HK-2 (cell line): Measurements from ENCODE around the gene ACTL7B.
"Not testable (repeated sequence)": the region's sequence is repeated elsewhere in the genome, so short reads cannot be mapped to it uniquely, and the experiment has no call there.

Experiments used
- DNase-seq: peaks from one replicate; pipeline ENCODE4 v3.0.0-alpha.2; 2018; ENCODE audit not compliant: unreplicated experiment

Gene ACTL7B

GRCh38 chr9:108869092-108869725, 13.4 kb upstream of the ACTL7B start:
- peak; percentile 43 for DNase-seq

GRCh38 chr9:108867829-108868228, 12.0 kb upstream of the ACTL7B start:
- no peak for DNase-seq

DNA sequence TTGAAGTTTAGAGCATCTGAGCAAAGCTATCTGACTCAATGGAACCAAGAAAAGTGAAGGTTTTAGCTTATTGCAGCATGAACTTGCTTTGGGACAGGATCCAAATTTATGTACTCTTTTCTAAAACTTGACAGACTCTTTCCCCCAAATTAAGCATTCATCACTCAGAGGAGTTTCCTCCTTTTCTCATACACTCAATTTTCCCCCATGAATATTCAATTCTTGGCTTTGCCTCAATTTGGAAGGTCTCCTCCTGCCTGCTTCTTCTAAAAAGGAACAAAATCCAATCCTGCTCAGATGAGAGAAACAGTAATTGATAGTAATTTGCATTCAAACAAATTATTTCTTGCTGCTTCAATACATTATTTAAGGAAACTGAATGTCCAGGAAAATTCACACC, 11.3 kb upstream of the ACTL7B start:
- no peak for DNase-seq

GRCh38 chr9:108866001-108866420, 10.2 kb upstream of the ACTL7B start:
- no peak for DNase-seq

DNA sequence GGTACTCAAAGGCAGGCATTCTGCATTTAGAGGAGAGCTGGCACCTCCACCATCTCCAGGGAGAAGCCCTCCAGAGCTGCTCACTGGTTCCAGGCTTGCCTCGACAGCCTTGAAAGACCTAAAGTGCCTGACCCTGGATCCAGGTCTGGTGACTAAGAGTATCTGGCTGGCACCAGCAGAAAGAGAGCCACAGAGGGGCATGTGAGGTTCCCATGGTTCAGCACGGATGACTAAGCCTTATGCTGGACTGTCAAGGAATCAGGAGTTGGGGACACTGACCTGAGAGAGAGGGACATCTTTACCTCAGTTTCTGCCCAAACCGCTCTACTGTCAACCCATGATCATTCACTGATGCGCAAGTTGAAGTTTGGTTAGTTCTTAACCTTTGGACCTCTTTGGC, 9.3 kb upstream of the ACTL7B start:
- DNase-seq = no peak

DNA sequence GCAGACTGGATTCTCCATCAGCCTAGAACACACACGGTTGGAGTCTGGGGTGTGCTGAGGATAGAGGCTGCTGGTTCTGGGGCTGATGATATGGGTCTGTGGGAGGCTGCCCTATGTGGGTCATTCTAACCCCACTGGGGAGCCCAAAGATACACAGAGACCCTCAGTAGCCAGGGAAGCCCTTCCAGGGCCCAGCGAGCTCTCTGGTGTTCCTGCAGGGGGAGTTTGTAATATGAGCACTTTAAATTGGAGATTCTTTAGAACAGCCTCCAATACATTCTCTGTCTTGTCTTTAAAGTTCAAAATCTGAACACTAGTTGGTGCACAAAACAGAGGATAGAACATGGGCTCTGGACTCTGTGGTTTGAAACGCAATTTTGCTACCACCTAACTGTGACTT, 8.7 kb upstream of the ACTL7B start:
- no peak for DNase-seq

DNA sequence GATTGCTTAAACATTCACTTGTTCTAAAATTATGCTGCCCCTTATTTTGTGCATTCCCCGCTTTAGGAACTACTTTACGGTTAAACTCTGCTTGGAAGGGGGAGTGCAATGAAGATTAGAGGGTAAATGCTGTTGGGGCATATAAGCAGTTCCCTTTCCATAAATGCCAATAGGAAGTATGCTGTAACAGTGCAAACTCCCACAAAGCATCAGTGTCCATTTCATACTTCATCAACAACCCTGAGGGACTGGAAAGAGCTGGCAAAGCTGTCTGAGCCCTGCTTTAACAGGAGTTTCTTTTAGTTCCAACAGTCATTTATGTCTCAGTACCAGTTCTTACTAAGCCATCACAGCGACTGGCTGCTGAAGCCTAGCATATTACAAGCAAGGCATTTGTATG, 8.1 kb upstream of the ACTL7B start:
- DNase-seq = no peak

DNA sequence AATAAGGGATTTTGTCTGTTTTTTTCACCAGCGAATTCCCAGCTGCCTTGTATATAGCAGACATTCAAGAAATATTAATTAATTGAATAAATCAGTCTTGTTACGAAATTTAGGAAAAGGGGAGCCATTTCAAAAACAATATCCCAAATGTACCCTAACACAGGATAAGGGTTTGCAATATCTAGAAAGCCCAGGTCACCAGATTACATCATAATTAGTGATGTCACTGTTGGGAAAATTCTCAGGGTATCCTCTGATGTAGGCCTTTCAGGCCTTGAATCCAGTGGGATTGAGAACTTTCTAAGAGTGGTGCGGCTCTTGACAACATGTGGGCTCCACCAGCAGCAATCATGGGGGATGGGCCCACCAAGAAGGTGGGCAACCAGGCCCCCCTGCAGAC, 6.2 kb upstream of the ACTL7B start, which contains the start of gene ACTL7A:
Gene ACTL7A, plus strand, starts transcription at position 270 of the 400 bp plus-strand sequence. Its CDS starts 57 bp downstream, at position 327.
- DNase-seq = no peak

DNA sequence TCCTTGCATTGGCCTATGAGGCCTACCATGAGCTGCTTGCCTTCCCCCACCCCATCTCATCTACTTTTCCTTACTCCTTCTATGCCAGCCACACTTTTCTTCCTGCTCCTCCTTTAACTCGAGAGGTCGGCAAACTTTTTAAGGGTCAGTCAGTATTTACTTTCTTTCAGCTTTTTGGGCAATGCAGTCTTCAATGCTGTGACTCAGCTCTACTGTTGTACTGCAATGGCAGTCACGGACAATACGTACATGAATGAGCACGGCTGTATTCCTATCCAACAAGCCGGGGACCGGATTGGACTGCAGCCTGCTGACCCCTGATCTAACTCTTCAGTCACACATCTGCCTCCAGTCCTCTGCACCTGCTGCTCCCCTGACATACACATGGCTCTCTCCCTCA, 5.7 kb upstream of the ACTL7B start:
- DNase-seq = no peak

- no peak for DNase-seq
These were observed 5.0 kb upstream of the ACTL7B start for GRCh38 chr9:108860764-108861163.

- DNase-seq = no peak
These were observed 4.6 kb upstream of the ACTL7B start for GRCh38 chr9:108860354-108860753.

DNA sequence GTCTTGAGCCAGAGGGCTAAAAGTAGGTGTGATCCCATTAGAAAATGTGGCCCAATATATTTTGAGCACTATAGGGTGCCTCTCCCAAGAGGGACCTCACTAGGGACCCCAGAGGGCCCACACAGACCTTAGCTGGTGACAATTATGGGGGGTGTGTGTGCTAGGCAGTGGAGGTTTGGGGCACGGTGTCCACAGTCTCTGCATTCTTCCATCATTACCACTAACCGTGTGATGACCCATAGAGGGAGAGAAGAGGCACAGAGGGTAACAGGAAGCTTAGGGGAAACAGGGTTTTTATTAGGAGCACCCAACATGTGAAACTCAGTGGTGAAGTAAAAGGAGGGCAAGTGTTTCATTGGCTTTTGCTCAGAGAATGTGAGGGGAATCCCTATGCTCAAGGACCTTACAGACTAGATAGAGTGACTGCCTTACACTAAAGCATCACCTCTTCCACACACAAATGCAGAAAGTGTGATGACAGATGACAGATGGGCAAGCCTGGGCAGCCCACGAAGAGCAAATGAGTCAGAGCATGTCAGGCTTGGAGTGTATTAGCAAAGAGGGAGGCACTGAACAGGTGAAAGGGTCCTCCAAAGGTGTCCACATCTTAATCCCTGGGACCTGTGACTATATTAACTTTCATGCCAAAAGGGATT, 3.8 kb upstream of the ACTL7B start:
- no peak for DNase-seq

GRCh38 chr9:108857572-108857971, 1.8 kb upstream of the ACTL7B start:
- DNase-seq = no peak

DNA sequence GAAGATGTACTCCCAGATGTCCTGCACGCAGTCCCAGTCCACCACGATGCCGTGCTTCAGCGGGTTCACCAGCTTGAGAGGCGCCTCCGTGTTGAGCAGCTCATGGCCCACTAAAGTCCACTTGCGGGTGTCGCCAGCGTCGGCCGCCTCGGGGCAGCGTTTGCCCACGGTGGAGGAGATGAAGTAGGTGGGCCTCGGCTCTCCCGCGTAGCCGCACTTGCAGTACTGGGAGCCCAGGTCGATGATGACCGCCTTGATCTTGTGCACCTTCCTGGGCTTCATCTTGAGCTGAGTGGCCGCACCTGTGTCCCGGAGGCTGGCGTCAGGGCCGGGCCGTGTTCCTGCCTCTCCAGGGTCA, 278 bp downstream of the ACTL7B start:
- DNase-seq = no peak

DNA sequence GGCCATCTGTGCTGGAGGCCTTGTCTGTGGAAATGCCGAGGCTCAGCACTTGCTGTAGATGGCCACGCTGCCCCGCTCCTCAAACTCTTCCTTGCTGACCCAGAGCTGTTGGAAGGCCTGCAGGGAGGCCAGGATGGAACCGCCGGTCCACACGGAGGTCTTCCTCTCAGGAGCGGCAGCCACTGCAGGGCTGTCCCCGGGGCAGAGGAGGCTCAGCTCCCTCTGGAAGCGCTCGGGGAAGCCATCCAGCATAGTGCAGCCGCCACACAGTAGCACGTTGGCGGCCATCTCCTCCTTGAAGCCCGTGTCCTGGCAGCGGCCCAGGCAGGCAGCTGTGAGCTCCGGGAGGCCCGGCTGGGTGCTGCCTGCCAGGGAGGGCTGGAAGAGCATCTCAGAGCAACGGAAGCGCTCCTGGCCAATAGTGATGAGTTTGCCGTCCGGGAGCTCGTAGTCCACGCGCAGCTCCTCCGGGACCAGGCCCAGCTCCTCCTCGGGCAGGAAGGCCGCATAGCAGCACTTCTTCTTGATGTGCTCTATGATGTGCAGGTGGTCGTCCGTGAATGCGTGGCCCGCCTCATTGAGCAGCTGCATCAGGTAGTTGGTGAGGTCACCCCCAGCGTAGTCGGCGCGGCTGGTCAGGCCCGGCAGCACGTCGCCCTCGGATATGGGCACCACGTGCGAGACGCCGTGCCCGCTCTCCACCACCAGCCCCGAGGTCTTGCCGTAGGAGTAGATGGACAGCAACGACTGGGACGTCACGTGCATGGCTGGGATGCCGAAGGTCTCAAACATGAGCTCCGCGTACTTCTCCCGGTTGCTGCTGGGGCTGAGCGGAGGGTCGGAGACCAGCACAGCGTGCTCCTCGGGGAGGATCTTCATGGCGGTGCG, 901 bp downstream of the ACTL7B start:
- no peak for DNase-seq

- DNase-seq = no peak
These were observed 1.7 kb downstream of the ACTL7B start for GRCh38 chr9:108854094-108854493.

GRCh38 chr9:108852079-108852478, 3.7 kb downstream of the ACTL7B start:
- DNase-seq = no peak

GRCh38 chr9:108851138-108851537, 4.6 kb downstream of the ACTL7B start:
- DNase-seq = no peak

- DNase-seq = no peak
These were observed 5.4 kb downstream of the ACTL7B start for GRCh38 chr9:108850293-108850897.

GRCh38 chr9:108848296-108848695, 7.5 kb downstream of the ACTL7B start:
- not testable (repeated sequence) for DNase-seq

DNA sequence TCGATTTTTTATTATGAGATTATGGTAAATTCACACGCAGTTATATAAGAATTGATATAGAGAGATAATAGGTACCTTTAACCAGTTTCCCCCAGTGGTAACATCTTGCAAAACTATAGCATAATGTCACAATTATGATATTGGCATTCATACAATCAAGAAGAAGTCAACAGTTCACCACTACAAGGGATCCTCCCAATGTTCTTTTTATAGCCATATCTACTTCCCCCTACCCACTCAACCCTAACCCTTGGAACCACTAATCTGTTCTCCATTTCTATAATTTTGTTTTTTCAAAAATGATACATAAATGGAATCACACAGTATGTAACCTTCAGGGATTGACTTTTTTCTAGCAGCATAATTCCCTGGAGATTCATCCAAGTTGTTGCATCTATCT, 9.8 kb downstream of the ACTL7B start:
- no peak for DNase-seq

DNA sequence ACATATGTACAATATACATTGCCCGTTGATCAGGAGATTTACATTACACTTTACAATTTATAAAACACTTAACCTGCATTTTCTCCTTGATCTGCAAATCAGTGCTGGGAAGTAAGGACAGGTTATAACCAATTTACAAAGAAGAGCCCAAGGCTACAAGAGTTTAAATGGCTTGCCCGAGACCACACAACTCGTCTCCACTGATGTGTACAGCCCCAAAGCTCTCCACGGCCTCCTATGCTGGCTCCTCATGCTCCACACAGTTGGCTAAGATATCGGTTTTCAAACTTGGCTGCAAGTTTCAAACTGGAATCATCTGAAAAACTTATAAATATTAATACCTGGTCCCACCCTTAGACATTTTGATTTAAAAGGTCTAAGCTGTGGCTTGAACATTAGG, 10.3 kb downstream of the ACTL7B start:
- DNase-seq = no peak
